NCI-H2029 treated with DMSO at 0.1 percent for 48 hours (cell line): ENCODE data around the gene ADARB1.

Experiments used
- DNase-seq: peaks from one replicate; lab custom pipeline; 2025; lab: John Stamatoyannopoulos, UW

Gene ADARB1

DNA sequence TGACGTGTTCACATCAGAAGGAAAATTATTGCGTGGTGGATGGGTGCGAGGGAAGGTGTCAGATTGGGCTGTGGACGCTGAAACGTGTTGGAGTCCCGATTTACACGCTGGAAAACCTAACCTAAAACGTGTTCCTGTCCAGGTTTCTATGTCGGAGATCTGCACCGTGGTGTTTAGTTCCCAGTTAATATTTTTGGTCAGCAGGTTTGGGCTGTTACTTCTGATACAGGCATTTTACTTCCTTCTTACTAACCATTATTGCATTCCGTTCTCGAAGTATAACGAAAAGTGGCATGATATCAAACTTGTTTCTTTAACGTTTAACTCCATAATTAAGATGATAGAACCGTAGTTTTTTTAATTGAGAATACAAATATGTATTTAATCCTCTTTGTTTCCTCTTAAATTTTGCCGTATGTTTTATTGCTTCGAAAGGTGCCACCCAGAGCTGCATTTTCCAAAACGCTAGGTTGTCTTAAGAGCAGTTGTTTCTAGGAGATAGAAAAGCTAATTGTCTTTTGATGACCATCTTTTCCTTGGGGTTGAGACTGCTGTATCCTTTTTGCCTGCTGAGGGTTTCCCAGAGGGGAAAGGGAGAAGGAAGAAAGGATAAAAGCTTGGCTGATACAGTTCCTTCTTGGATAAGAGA is 1.3 kb downstream of the ADARB1 start:
- DNase-seq, result no peak

DNA sequence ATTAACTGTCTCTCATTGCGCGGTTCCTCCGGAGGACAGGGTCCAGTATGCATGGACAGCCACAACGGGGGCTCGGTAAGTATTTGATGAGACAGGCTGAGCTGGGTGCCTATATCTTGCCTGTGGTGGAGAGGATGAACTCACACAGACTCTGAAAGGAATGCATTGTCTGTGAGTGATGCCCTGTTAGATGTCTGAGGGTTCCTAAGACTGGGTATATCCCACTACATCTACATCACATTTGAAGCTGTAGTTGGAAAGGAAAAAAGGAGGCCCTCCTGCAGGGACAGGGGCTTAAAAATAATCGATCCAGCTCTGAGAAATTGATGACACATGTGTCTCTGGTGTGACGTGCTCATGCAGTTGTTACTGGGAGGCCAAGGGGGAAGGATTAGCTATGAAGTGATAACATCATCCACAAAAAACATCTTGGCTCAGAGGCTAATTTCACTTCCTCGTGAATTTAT is 1.9 kb downstream of the ADARB1 start:
- DNase-seq, result no peak

- no peak for DNase-seq
Observed at GRCh38 chr21:45078371-45078770, 4.0 kb downstream of the ADARB1 start.

- no peak for DNase-seq
Observed at GRCh38 chr21:45078877-45079281, 4.5 kb downstream of the ADARB1 start.

GRCh38 chr21:45079351-45079750 is 5.0 kb downstream of the ADARB1 start:
- DNase-seq, result no peak

DNA sequence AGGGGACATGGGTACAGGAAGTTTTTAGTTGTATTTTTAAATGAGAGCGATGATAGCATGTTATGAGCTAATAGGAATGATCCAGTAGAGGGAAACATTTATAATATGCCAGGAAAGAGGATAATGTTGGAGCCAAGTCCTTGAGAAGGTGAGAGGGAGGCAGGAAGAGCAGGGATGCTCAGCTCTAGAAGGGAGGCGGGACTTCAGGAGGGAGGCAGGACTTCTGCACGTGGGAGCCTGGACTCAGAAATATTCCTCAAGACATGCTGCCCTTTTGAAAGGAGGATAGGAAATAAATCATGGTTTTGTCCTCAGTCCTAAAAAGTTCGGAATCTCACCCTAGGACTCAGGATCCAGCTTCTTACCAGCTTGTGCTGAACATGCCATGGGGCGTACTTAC is 5.9 kb downstream of the ADARB1 start:
- no peak for DNase-seq

GRCh38 chr21:45080639-45081414 is 6.4 kb downstream of the ADARB1 start:
- DNase-seq, result no peak

DNA sequence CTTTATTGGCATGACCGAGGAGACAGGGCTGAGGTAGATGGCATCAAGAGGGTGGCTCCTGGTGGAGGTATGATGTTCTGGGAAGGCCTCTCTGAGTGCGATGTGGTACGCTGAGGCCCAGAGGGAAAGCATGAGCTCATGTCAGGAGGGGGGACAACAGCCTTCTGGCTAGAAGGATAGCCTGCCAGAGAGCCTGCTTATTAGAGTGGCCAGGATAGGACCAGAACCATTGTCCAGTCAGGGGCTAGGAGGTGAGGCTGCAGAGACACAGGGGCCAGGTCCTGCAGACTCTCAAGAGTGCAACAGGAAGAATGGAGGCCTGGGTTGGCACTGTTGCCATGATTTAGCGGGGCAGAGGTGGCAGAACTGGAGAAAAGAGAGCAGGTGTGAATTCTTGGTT is 7.3 kb downstream of the ADARB1 start:
- DNase-seq, result no peak

DNA sequence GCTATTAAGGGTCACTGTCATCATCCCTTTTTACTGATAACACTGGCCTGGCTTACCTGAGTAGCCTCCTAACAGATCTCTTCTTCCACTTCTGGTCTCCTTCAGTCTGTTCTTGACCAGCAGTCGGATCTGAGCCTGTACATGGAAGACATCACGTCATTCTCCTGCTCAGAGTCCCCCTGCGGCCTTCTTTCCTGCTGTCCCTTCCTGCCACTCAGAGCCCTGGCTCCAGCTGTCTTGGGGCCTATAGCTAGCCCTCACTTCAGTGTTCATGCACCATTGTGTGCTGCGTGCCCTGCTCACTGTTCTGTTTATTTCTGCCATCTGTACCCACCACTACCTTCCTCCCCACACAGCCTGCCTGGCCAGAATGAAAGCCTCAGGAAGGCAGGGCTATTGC is 8.4 kb downstream of the ADARB1 start:
- DNase-seq, result no peak

DNA sequence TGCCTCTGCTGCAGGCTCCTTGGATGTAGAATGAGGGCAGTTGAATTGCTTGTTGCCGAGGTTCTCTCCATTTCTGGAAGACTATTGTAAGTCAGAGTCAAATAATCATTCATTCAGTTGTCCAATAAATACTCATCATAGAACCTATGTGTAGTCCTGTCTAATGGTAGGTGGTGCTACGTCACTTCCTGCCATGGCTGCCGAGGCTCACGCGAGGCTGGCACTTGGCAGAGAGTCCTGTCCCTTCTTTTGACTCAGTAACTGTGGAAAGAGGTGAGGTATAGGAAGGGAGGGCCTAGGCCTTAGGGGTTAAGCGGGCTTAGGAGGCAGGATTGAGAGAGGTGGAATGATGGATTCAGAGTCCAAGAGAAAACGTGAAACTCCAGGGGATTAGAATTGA is 9.7 kb downstream of the ADARB1 start:
- no peak for DNase-seq

GRCh38 chr21:45084881-45085536 is 10.6 kb downstream of the ADARB1 start:
- no peak for DNase-seq

DNA sequence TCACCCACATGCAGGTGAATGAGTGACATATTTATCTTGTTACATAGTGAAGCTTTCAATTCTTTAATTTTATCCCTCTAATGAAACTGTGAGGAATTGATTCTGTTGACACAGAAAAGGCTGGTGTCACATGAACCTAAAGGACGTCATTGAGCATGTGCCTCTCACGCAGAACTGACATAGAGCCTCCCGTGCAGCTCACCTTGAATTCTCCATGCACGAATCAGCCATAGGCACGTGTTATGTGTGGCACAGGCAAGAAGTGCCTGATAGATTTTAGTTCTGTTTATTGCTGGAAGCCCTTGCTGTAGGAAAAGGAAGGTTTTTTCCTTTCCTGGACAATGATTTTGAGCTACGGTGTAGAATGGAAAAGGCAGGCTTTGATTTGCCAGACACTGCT is 11.3 kb downstream of the ADARB1 start:
- DNase-seq, result no peak

- no peak for DNase-seq
Observed at GRCh38 chr21:45086337-45086958, 12.1 kb downstream of the ADARB1 start.

DNA sequence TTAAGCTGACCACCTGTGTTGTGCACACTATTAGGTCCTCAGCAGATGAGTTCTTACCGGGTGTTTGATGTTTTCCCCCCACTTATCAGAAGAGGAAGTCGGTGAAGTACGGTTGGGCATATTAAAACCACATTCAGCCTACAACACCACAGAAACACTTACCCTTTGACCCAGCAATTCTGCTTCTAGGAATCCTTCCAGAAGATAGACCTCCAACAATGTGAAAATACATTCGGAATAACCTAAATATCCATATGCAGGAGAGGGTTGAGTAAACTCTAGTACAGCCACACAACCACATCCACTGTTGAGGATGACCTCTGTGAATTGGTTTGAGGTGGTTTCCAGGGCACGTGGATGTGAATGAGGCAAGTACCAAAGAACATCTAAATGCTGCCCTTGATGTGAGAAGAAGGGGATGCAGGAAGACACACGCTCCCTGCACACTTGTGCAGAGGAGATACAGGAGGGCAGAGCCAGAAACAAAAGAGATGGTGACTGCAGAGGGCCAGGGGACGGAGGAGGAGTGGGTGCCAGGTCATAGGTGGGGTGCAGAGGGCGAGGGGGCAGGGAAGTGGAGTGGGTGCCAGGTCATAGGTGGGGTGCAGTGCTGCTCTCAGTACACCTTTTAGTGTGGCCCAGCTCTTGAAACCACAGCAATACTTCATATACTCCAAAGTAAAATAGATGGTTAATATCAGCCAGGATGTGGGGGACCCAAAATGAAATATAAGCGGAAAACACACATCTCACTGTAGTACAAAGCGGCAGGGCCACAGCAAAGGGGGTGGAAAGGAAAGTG is 12.8 kb downstream of the ADARB1 start:
- DNase-seq, result no peak

DNA sequence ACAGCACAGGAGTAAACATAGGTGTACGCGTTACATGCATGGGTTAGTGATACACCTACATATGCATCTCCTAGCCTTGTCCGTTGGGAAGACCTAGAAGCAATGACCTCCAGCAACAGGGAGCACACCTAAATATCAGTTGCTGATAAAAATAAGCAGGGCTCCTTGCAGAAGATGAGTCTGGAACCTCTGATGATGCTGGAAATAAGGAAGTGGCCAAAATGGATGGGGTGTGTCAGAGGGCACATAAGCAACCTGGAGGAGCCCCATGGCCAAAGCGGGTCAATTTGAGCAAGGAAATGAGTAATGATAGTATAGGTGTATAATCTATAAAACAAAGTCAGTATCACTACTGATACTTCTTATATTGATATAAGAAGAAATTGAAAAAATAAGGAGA is 13.7 kb downstream of the ADARB1 start:
- no peak for DNase-seq

GRCh38 chr21:45088729-45089128 is 14.3 kb downstream of the ADARB1 start:
- no peak for DNase-seq

DNA sequence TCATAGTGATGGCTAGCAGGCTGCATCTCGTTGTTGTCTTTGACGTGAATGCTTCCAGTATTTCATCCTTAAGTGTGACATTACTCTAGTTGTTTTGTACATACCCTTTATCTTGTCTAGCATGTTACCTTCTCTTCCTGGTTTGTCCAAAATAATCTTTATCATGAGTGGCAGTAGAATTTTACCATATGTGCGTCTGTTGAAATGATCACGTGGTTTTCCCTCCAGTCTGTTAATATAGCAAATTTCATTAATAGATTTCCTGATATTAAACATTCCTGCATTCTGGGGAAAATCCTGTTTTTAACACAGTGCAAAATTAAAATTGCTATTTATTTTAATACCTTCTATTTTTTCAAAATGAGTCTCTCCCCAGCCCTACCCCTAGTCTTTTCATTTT is 15.6 kb downstream of the ADARB1 start:
- DNase-seq, result no peak

DNA sequence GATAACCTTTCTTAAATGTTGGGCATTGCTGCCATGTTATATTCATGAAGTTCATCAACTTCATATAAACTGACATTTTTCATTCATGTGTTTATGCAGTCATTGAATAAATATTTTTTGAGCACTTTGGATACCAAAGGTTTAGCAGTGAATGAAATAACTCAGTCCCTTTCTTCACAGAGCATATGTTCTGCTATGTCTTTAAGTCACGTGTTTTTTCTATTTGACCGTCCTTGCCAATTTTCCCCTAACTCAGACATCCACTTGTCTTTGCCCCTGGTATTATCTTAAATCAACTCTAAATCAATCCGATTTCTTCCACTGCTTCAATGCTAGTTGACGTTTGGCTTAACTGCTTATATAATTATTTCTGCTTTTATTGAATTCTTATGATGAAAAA is 16.6 kb downstream of the ADARB1 start:
- no peak for DNase-seq

DNA sequence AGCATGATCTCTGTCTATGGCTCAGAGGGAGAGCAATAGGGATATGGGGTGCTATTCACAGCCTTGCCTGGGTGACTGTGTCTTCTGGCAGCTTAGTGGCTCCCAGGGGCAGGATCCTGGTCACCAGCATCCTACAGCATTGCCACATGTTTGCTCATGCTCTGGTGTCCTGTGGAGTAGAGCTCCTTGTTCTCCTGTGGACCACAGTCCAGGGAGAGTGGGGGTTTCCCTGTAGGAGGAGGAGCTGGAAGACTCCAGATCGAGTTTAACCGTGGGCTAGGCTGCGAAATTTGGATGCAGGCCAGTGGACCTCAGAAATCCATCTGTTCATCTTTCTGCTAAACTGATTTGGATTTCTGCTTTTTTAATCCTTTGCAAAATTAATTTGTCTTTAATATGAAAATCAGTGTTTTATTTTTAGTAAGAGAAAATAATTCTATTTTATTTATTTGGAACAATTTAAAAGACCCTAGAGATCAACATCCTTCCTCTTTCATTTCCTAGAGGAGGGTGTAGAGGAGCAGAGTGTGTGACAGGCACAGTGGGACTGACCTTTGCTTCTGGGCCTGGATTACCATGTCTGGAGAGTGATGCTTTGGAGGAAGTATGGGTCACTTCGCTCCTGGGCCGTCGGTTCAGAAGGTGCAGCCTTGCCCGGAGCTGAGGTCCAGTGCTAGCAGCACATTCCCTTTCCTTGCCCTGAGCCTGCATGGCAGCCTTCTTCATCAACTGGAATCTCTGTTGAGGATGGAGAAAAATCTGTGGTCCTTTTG is 17.4 kb downstream of the ADARB1 start:
- DNase-seq, result no peak

DNA sequence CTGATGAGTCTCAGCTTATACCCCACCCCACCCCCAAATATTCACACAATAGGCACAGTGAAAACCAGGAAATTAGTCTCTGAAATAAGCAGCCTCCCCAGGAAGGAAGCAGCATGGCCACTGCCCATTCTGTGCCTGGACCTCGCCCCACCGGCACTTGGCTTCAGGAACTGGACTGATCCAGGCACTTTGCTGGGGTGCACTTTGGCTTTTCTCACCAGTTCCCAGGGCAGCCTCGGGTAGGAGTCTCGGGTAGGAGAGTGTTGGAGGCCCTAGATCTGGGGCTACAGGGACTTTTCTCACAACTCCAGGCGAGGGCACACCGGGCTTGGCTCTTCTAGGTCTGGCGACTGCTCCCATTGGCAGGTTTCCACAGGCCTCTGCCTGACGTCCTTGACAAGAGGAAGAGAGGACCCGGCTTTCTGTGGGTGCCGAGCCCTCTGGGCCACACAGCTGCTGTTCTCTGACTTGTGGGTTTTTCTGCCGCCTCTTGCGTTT is 18.7 kb downstream of the ADARB1 start:
- DNase-seq, result no peak

DNA sequence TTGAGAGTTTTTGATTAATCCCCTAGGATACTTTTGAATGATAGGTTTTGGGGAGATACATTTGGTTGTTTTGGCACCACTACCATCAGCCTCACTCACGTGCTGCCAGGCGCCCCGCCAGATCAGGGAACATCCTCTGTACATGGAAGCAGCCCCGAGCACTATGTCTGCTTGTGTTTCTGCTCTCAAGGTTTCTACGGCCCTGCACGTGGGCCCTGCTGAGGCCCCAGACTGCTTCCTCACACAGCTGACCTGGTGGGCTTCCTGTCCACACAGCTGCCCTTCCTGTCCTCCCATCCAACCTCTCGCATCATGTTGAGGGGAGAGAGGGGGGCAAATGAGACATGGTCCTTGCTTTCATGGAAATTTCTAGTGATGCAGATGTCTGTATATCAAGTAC is 20.0 kb downstream of the ADARB1 start:
- no peak for DNase-seq
